GM18502 (cell line): Measurements from ENCODE around the gene NRXN3.
"Not testable (repeated sequence)": the region's sequence is repeated elsewhere in the genome, so short reads cannot be mapped to it uniquely, and the experiment has no call there.

ENCODE experiments used
- ATAC-seq: cut with Tn5 transposase; IDR thresholded peaks from one replicate; pipeline ENCODE4 v1.9.1; 2021; ENCODE audit warnings: mild to moderate bottlenecking; ENCODE audit not compliant: unreplicated experiment, poor library complexity

The NRXN3 gene

GRCh38 chr14:78383060-78383459 lies 212.9 kb downstream of the NRXN3 start:
- no peak for ATAC-seq

GRCh38 chr14:78398216-78398615 lies 228.0 kb downstream of the NRXN3 start:
- ATAC-seq, result no peak

- no peak for ATAC-seq
These were observed 229.2 kb downstream of the NRXN3 start for GRCh38 chr14:78399316-78399889.

- no peak for ATAC-seq
These were observed 231.7 kb downstream of the NRXN3 start for GRCh38 chr14:78401866-78402265.

- peak; percentile 79 for ATAC-seq
These were observed 233.2 kb downstream of the NRXN3 start for GRCh38 chr14:78403278-78403815.

GRCh38 chr14:78405079-78405856 lies 235.1 kb downstream of the NRXN3 start:
- ATAC-seq, result no peak

- ATAC-seq, result no peak
These were observed 242.3 kb downstream of the NRXN3 start for GRCh38 chr14:78412475-78412874.

GRCh38 chr14:78414172-78414571 lies 244.0 kb downstream of the NRXN3 start:
- no peak for ATAC-seq

- no peak for ATAC-seq
These were observed 247.4 kb downstream of the NRXN3 start for GRCh38 chr14:78417532-78417931.

- no peak for ATAC-seq
These were observed 254.1 kb downstream of the NRXN3 start for GRCh38 chr14:78424311-78424710.

- ATAC-seq, result no peak
These were observed 255.2 kb downstream of the NRXN3 start for GRCh38 chr14:78425330-78425729.

- ATAC-seq, result no peak
These were observed 255.6 kb downstream of the NRXN3 start for GRCh38 chr14:78425782-78426181.

- no peak for ATAC-seq
These were observed 261.9 kb downstream of the NRXN3 start for GRCh38 chr14:78432046-78432445.

- ATAC-seq, result not testable (repeated sequence)
These were observed 267.3 kb downstream of the NRXN3 start for GRCh38 chr14:78437448-78437847.

- no peak for ATAC-seq
These were observed 270.3 kb downstream of the NRXN3 start for GRCh38 chr14:78440356-78440894.

- ATAC-seq, result no peak
These were observed 273.7 kb downstream of the NRXN3 start for GRCh38 chr14:78443834-78444233.

- no peak for ATAC-seq
These were observed 275.1 kb downstream of the NRXN3 start for GRCh38 chr14:78445275-78445674.

GRCh38 chr14:78446807-78447206 lies 276.6 kb downstream of the NRXN3 start:
- no peak for ATAC-seq

- ATAC-seq, result peak; percentile 82
These were observed 278.3 kb downstream of the NRXN3 start for GRCh38 chr14:78448164-78449094.

- no peak for ATAC-seq
These were observed 280.6 kb downstream of the NRXN3 start for GRCh38 chr14:78450669-78451318.
